GM12873 (cell line): ENCODE measurements around the gene ATXN1.
A peak's percentile ranks its signal among the peaks of the same experiment; 100 is the strongest.

Experiments
- CTCF ChIP-seq: IDR thresholded peaks from 2 replicates; pipeline ENCODE4 v1.5.1; 2012; ENCODE audit warnings: low read depth, mild to moderate bottlenecking, moderate library complexity, low read length, control low read depth; ENCODE audit not compliant: insufficient read depth; ENCODE audit errors: missing control alignments

Gene ATXN1

GRCh38 chr6:16781348-16782169 lies 20.3 kb upstream of the ATXN1 start:
- TF ChIP-seq CTCF = no peak

GRCh38 chr6:16778521-16778920 lies 17.3 kb upstream of the ATXN1 start:
- TF ChIP-seq CTCF = no peak

GRCh38 chr6:16777794-16778193 lies 16.5 kb upstream of the ATXN1 start:
- TF ChIP-seq CTCF = no peak

GRCh38 chr6:16776394-16777017 lies 15.2 kb upstream of the ATXN1 start:
- TF ChIP-seq CTCF = peak; percentile 10

- TF ChIP-seq CTCF = no peak
These were observed 13.2 kb upstream of the ATXN1 start for GRCh38 chr6:16774437-16774836.

- no peak for TF ChIP-seq CTCF
These were observed 12.1 kb upstream of the ATXN1 start for GRCh38 chr6:16773362-16773761.

GRCh38 chr6:16770701-16771569 lies 9.7 kb upstream of the ATXN1 start:
- TF ChIP-seq CTCF = peak; percentile 93
